Measurements from ENCODE around the gene CPEB4.

DNA sequence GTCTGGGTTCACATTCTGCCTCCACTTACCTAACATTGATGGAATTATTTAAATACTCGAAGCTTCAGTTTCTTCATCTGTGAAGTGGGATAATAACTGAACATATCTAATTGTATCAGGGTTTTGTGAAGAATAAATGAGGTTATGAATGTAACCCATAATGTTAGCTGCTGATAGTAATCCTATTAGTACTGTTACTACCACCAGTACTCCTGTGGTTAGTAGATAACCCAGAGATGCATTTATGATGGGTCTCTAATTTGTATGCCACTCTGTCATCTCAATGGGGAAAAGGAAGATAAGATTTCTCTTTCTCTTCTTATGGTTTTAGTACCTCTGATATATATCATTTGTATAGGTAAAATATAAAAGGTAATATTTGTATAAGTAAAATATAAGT lies 16.0 kb downstream of the CPEB4 start:
- TF ChIP-seq, protein P1, sequence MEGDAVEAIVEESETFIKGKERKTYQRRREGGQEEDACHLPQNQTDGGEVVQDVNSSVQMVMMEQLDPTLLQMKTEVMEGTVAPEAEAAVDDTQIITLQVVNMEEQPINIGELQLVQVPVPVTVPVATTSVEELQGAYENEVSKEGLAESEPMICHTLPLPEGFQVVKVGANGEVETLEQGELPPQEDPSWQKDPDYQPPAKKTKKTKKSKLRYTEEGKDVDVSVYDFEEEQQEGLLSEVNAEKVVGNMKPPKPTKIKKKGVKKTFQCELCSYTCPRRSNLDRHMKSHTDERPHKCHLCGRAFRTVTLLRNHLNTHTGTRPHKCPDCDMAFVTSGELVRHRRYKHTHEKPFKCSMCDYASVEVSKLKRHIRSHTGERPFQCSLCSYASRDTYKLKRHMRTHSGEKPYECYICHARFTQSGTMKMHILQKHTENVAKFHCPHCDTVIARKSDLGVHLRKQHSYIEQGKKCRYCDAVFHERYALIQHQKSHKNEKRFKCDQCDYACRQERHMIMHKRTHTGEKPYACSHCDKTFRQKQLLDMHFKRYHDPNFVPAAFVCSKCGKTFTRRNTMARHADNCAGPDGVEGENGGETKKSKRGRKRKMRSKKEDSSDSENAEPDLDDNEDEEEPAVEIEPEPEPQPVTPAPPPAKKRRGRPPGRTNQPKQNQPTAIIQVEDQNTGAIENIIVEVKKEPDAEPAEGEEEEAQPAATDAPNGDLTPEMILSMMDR (IDR thresholded peaks at IDR 0.05) = no peak
- no peak for TF ChIP-seq POLR2A (IDR thresholded peaks at IDR 0.05)

All from adrenal gland (tissue), 5 donors.